Measurements from ENCODE around the gene KLK3. TPM values are rescaled to one million over a fixed set of nuclear protein-coding genes. Genes with fewer than 3 reads are reported as not detected.

Gene KLK3
- total RNA-seq, 1 donor from 2014 or later = not detected

GRCh38 chr19:50832666-50833065 lies 22.0 kb upstream of the KLK3 start:
- DNase-seq = no peak

DNA sequence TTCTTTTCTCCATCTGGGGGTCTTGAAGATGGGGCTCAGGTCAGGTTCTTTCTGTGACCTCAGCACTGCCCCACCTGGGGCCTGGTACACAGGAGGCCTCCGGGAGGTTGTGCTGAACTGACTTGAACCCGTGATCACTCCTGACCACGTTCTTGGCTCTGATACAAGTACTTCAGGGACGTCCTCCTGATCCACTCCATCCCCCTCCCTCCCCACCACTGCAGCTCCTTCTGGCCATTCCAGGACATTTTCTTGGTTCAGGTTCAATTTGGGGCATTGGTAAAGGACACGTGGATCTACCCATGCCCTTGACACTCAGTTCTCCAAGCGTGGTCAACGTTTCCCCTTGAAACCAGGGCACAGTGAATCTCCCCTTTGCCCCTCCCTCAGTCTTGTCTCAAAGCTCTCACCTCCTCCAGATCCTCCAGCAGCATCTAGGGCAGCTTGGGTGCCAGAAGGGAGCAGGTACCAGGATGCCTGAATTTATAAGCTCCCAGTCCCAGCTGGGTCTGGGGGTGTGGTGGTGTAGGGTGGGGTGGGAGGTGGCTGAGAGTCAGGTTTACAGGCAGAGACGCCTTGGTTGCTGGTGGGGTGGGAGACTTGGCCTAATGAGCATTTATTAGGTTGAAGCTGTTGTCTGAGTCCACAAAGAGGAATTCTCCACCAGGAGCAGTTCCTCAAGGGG lies 21.5 kb upstream of the KLK3 start, which contains the start of gene KLK15:
Gene KLK15, minus strand, starts transcription at position 458 of the 685 bp plus-strand sequence. CDS start 2,082 bp downstream, outside the sequence.
- no peak for DNase-seq

- no peak for DNase-seq
Measured at GRCh38 chr19:50833802-50834167, 20.9 kb upstream of the KLK3 start.

DNA sequence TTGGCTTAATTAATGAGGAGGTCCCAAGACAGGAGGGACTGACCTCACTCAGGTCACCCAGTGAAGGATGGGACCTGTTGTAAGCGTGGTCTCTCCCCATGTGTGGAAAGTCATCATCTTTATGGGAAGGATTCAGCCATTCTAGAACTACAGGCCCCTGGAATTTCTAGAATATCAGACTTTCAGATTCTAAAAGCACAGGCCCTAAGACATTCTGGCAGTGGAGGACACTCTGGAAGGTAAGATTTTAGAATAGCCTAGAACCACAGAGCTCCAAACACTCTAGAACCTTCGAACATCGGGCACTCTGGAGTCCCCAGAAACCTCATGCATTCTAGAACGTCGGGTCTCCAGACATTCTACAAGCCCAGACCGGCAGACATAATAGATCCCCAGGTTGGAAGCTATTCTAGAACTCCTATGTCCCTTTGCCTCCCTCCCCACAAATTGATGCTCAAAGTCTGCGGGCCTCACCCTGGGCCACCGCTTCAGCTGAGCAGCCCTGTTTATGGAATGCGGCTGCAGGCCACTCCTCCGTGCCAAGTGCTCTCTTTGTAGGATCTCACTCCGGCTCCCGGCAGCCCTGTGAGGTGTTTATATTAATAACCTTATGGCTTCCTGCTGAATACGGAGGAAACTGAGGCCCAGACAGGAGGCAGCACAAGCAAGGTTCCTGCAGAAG lies 19.5 kb upstream of the KLK3 start:
- no peak for DNase-seq

- DNase-seq = peak; percentile 44
Measured at GRCh38 chr19:50835785-50836542, 18.8 kb upstream of the KLK3 start.

DNA sequence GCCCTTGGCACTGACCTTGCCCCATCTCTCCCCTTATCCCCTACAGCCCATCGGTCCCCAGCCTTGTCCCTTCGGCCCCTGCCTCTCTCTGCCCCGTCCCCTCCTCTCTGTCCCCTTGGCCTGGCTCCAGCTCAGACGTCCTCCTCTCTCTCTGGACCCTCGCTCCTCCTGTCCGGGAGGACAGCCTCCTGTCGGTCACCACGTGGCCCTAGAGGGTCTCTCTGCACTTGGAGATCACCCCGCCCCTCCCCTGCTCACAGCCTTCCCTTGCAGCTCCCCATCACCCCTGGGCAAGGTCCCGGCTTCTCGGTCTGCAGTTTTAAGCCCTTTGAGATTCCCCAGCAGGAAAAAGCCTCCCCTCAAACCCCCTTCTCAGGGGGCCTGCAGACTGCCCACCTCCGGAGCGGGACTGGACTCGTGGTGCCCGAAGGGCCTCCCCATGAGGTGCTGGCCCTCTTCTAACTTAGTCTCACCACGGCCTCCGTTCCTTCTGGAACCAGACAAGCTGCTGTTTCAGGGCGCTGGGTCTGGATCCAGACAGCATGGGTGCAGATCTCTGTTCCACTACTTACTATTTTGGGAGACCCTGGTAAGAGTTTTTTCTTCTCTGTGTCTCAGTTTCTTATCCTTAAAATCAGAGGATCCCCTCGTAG lies 18.0 kb upstream of the KLK3 start:
- DNase-seq = no peak

DNA sequence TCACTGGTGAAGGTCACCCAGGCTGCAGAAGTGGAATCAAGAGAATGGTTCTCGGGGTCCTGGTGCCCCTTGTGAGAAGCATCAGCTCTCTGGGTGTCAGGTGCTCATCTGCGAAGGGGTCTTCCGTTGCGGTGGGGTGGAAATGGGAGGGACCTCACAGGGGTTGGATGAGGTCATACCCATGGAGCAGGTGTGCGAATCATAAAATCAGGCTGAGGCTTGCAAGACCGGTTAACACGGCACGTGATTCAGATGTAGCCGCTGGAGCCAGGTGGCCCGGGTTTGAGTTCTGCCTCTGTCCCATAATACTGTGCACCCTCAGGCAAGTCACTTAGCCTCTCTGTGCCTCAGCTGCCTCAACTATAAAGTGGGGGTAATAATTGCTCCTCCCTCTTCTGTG lies 17.4 kb upstream of the KLK3 start:
- DNase-seq = no peak

DNA sequence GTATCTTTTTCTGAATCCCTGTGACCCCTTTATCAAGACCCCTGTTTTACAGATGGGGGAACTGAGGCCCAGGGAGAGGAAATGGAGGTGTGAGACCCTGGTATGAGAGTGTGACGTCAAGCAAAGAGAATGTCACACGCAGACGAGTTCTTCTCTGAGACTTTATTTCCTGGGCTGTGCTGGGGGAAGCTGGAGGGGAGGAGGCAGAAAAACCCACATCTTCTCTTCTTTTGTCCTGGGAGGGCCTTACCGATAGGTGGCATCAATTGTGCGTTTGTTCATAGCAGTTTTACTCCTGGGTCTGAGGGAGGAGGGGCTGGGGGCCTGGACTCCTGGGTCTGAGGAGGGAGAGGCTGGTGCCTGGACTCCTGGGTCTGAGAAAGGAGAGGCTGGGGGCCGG lies 16.5 kb upstream of the KLK3 start:
- no peak for DNase-seq

- DNase-seq = no peak
Measured at GRCh38 chr19:50839712-50840655, 14.7 kb upstream of the KLK3 start.

DNA sequence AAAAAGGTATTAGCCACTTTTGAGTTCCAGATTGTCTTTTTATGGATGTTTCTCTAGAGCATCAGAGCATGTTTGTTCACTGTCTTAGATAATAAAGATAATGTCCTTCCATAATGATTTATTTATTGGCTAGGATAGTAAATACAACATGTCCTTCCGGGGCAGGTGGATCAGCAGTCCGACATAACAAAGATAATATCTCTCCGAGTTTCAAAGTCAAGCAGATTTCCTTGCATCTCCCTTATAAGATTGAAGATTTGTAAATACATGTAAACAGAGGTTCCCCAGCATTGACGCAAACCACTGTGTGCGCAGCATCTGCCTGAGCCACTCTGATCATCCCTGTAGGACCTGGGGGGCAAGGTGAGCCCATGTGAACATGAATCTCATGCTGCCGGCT lies 12.6 kb upstream of the KLK3 start:
- DNase-seq = no peak

- no peak for DNase-seq
Measured at GRCh38 chr19:50843205-50843604, 11.5 kb upstream of the KLK3 start.

DNA sequence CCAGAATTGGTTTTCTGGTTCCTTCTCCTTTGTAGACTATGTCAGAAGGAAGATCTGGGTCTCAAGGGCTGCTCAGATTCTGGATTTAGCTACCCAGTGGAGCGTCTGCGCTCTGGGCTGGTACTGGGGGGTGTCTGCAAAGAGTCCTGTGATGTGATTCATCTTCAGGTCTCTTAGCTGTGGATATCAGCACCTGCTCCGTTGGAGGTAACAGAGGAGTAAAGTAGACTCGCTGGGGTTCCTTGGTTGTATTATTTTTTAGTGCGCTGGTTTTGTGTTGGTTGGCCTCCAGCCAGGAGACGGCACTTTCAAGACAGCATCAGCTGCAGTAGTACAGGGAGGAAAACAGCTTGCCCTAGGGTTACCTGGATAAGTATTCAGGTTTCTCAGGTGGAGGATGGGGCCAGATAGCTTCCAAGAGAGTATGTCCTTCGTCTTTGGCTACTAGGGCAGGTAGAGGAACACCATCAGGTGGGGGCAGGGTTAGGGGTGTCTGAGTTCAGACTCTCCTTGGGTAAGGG lies 11.0 kb upstream of the KLK3 start:
- DNase-seq = no peak

- no peak for DNase-seq
Measured at GRCh38 chr19:50844296-50844935, 10.3 kb upstream of the KLK3 start.

GRCh38 chr19:50850738-50851137 lies 4.0 kb upstream of the KLK3 start:
- no peak for DNase-seq

- DNase-seq = no peak
Measured at GRCh38 chr19:50851620-50852019, 3.1 kb upstream of the KLK3 start.

DNA sequence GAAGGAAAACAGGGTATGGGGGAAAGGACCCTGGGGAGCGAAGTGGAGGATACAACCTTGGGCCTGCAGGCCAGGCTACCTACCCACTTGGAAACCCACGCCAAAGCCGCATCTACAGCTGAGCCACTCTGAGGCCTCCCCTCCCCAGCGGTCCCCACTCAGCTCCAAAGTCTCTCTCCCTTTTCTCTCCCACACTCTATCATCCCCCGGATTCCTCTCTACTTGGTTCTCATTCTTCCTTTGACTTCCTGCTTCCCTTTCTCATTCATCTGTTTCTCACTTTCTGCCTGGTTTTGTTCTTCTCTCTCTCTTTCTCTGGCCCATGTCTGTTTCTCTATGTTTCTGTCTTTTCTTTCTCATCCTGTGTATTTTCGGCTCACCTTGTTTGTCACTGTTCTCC lies 2.7 kb downstream of the KLK3 start:
- no peak for DNase-seq

DNA sequence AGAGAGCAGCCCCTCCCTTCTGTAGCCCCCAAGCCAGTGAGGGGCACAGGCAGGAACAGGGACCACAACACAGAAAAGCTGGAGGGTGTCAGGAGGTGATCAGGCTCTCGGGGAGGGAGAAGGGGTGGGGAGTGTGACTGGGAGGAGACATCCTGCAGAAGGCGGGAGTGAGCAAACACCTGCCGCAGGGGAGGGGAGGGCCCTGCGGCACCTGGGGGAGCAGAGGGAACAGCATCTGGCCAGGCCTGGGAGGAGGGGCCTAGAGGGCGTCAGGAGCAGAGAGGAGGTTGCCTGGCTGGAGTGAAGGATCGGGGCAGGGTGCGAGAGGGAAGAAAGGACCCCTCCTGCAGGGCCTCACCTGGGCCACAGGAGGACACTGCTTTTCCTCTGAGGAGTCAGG lies 4.2 kb downstream of the KLK3 start:
- DNase-seq = no peak

DNA sequence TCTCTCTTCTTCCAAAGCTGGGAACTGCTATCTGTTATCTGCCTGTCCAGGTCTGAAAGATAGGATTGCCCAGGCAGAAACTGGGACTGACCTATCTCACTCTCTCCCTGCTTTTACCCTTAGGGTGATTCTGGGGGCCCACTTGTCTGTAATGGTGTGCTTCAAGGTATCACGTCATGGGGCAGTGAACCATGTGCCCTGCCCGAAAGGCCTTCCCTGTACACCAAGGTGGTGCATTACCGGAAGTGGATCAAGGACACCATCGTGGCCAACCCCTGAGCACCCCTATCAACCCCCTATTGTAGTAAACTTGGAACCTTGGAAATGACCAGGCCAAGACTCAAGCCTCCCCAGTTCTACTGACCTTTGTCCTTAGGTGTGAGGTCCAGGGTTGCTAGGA lies 5.1 kb downstream of the KLK3 start:
- no peak for DNase-seq

- DNase-seq = no peak
Measured at GRCh38 chr19:50861010-50861409, 6.3 kb downstream of the KLK3 start.

DNA sequence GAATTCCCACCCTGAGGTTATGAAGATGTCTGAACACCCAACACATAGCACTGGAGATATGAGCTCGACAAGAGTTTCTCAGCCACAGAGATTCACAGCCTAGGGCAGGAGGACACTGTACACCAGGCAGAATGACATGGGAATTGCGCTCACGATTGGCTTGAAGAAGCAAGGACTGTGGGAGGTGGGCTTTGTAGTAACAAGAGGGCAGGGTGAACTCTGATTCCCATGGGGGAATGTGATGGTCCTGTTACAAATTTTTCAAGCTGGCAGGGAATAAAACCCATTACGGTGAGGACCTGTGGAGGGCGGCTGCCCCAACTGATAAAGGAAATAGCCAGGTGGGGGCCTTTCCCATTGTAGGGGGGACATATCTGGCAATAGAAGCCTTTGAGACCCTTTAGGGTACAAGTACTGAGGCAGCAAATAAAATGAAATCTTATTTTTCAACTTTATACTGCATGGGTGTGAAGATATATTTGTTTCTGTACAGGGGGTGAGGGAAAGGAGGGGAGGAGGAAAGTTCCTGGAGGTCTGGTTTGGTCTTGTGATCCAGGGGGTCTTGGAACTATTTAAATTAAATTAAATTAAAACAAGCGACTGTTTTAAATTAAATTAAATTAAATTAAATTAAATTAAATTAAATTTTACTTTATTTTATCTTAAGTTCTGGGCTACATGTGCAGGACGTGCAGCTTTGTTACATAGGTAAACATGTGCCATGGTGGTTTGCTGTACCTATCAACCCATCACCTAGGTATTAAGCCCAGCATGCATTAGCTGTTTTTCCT lies 7.0 kb downstream of the KLK3 start:
- DNase-seq = no peak
